Vagina (tissue), 2 donors: ENCODE results near the gene GATA2. TPM values are rescaled to one million over a fixed set of nuclear protein-coding genes. Genes with fewer than 3 reads are reported as not detected.

Experiments used
- DNase-seq, 2 donors: peaks; one replicate each; pipeline ENCODE4 v3.0.0-alpha.2; 2017; ENCODE audit errors: extremely low spot score in 2 of 2
- H3K27ac ChIP-seq: fragments of 200-600 bp; sonication (generic); one replicate; pipeline ENCODE4 v1.5.1; 2019
- H3K27me3 ChIP-seq: fragments of 200-600 bp; sonication (generic); one replicate; pipeline ENCODE4 v1.5.1; 2019
- H3K36me3 ChIP-seq, 2 donors: fragments of 200-600 bp; sonication (generic); one replicate each; pipeline ENCODE4 v1.5.1; 2017 to 2019
- H3K4me1 ChIP-seq: fragments of 200-600 bp; sonication (generic); one replicate; pipeline ENCODE4 v1.5.1; 2019
- H3K4me3 ChIP-seq, 2 donors: fragments of 200-600 bp; sonication (generic); 1 replicate in 1 of 2; 2 replicates in 1 of 2; pipeline ENCODE4 v1.5.1; 2016 to 2019
- H3K9me3 ChIP-seq: fragments of 200-600 bp; sonication (generic); one replicate; pipeline ENCODE4 v1.5.1; 2019
- POLR2A ChIP-seq, 2 donors: fragments of 450-650 bp; IDR thresholded peaks; one replicate each; pipeline ENCODE4 v1.6.1; 2017; ENCODE audit warnings: antibody characterized with exemption in 2 of 2, mild to moderate bottlenecking in 2 of 2, moderate library complexity in 2 of 2
- POLR2AphosphoS5 ChIP-seq, 2 donors: sonication (generic); formaldehyde crosslinking; IDR thresholded peaks; one replicate each; pipeline ENCODE4 v1.9.0; 2017; ENCODE audit warnings: antibody characterized with exemption in 2 of 2, mild to moderate bottlenecking in 2 of 2, low read depth in 1 of 2; ENCODE audit not compliant: insufficient read depth in 1 of 2
- intact Hi-C: fragments of 100-400 bp; cut with DNase I; formaldehyde crosslinking; loops from one replicate; pipeline ENCODE4 v1.15.1; 2023
- total RNA-seq: library from RNA; depleted of rRNA; stranded (reverse); fragments of >200 nt; gene quantifications from one replicate; pipeline ENCODE4 v1.2.3, GENCODE V29; 2016
- TF ChIP-seq, protein P1 (sequence below), 3 experiments: fragments of 450-650 bp in 2 of 3; fragments of 200-600 bp in 1 of 3; sonication (generic) in 1 of 3; IDR thresholded peaks; one replicate each; pipeline ENCODE4 v1.5.1; 2017 to 2019; ENCODE audit warnings: antibody characterized with exemption in 3 of 3, mild to moderate bottlenecking in 2 of 3, moderate library complexity in 2 of 3

Gene GATA2
- total RNA-seq, 1 donor from 2014 or later: 50.6 TPM

- Histone ChIP-seq H3K4me3 (no peak overlapping the region), H3K27me3 (no peaks in the 10 kb centered on the region), H3K9me3 (no peaks in the 10 kb centered on the region), H3K4me1 (no peaks in the 10 kb centered on the region), H3K27ac (no peak overlapping the region), H3K36me3 (no peaks in the 10 kb centered on the region)
- TF ChIP-seq, protein P1, sequence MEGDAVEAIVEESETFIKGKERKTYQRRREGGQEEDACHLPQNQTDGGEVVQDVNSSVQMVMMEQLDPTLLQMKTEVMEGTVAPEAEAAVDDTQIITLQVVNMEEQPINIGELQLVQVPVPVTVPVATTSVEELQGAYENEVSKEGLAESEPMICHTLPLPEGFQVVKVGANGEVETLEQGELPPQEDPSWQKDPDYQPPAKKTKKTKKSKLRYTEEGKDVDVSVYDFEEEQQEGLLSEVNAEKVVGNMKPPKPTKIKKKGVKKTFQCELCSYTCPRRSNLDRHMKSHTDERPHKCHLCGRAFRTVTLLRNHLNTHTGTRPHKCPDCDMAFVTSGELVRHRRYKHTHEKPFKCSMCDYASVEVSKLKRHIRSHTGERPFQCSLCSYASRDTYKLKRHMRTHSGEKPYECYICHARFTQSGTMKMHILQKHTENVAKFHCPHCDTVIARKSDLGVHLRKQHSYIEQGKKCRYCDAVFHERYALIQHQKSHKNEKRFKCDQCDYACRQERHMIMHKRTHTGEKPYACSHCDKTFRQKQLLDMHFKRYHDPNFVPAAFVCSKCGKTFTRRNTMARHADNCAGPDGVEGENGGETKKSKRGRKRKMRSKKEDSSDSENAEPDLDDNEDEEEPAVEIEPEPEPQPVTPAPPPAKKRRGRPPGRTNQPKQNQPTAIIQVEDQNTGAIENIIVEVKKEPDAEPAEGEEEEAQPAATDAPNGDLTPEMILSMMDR (IDR thresholded peaks at IDR 0.05): no peak
- TF ChIP-seq POLR2AphosphoS5 (IDR thresholded peaks at IDR 0.05; ENCODE audit: insufficient read depth in 1 of 2, low read depth in 1 of 2): no peak
- DNase-seq: no peak
- intact Hi-C loops: no loop called here
Measured at GRCh38 chr3:128472449-128473179, 20.4 kb downstream of the GATA2 start.

DNA sequence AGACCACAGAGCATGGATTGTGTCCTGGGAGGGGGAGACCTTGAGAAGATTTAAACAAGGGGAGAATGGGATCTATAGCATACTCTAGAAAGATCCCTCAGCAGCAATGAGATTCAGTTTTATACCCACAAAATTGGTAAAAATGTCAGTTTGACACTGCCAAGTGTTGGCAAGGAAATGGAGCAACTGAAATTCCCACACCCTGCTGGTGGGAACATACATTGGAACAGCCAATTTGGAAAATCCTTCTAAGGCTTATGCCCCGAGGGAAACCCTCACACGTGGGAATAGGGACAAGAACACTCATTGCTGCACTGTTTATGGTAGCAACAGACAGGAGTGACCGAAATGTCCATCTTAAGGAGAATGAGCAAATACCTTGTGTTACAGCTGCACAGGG is 21.3 kb downstream of the GATA2 start:
- no peaks in the 10 kb centered on the region for H3K9me3 ChIP-seq

DNA sequence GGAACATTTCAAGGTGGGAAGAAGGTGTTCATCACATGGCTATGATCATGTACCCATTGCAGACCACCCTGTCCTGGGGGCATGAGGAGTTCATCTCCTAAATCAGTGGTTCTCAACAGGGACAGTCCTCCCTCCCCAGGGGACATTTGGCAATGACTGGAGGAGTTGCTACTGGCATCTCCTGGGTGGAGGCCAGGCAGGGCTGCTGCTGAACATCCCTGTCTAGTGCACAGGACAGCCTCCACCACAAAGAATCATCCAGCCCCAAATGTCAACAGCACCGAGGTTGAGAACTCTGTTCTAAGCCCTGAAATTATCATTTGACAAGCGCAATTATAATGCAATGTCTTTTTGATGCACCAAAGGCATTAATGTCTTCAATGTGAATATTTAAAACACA is 21.9 kb downstream of the GATA2 start:
- Histone ChIP-seq H3K4me1 (no peaks in the 10 kb centered on the region), H3K27me3 (no peaks in the 10 kb centered on the region), H3K36me3 (no peaks in the 10 kb centered on the region), H3K4me3 (no peak overlapping the region), H3K27ac (no peak overlapping the region), H3K9me3 (no peaks in the 10 kb centered on the region)
- TF ChIP-seq, protein P1 (IDR thresholded peaks at IDR 0.05): no peak
- no peak for TF ChIP-seq POLR2AphosphoS5 (IDR thresholded peaks at IDR 0.05; ENCODE audit: insufficient read depth in 1 of 2, low read depth in 1 of 2)
- no peak for TF ChIP-seq POLR2A (IDR thresholded peaks at IDR 0.05)
- no peak for DNase-seq
- intact Hi-C loops: no loop called here

More for the DNA sequence above, 21.3 kb downstream of the GATA2 start:
- no peak overlapping the region for H3K27ac ChIP-seq
- intact Hi-C loops: no loop called here
- H3K27me3 ChIP-seq: no peaks in the 10 kb centered on the region
- no peaks in the 10 kb centered on the region for H3K4me1 ChIP-seq
- TF ChIP-seq, protein P1 (IDR thresholded peaks at IDR 0.05): no peak
- no peak for TF ChIP-seq POLR2A (IDR thresholded peaks at IDR 0.05)
- TF ChIP-seq POLR2AphosphoS5 (IDR thresholded peaks at IDR 0.05; ENCODE audit: insufficient read depth in 1 of 2, low read depth in 1 of 2): no peak
- H3K4me3 ChIP-seq: no peak overlapping the region
- no peak for DNase-seq
- H3K36me3 ChIP-seq: no peaks in the 10 kb centered on the region

GRCh38 chr3:128470134-128470899 is 22.7 kb downstream of the GATA2 start:
- TF ChIP-seq POLR2A (IDR thresholded peaks at IDR 0.05) (no peak), POLR2AphosphoS5 (IDR thresholded peaks at IDR 0.05; ENCODE audit: insufficient read depth in 1 of 2, low read depth in 1 of 2) (no peak)
- TF ChIP-seq, protein P1 (IDR thresholded peaks at IDR 0.05): no peak
- intact Hi-C loops: no loop called here
- H3K4me3 ChIP-seq: no peak overlapping the region
- H3K36me3 ChIP-seq: no peaks in the 10 kb centered on the region
- no peak overlapping the region for H3K27ac ChIP-seq
- no peak for DNase-seq
- no peaks in the 10 kb centered on the region for H3K27me3 ChIP-seq
- H3K4me1 ChIP-seq: no peaks in the 10 kb centered on the region
- no peaks in the 10 kb centered on the region for H3K9me3 ChIP-seq

DNA sequence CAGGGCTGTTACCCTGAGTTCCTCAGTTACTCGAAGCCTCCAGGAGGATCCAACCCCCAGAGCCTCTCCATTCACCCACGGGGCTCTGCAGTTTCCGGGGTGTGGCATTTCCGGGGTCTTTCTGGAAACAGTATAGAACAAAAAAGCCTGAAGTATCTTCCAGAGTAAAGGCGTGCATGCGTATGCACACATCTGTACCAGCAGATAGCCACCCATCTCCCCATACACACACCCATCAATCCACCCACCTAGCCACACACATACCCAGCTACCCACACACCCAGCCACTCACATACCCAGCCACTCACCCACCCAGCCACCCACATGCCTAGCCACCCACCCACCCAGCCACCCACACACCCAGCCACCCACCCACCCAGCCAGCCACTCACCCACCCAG is 23.4 kb downstream of the GATA2 start:
- Histone ChIP-seq H3K36me3 (no peaks in the 10 kb centered on the region), H3K4me1 (no peaks in the 10 kb centered on the region), H3K27me3 (no peaks in the 10 kb centered on the region), H3K4me3 (no peak overlapping the region), H3K9me3 (no peaks in the 10 kb centered on the region), H3K27ac (no peak overlapping the region)
- DNase-seq: no peak
- no peak for TF ChIP-seq POLR2AphosphoS5 (IDR thresholded peaks at IDR 0.05; ENCODE audit: insufficient read depth in 1 of 2, low read depth in 1 of 2)
- TF ChIP-seq POLR2A (IDR thresholded peaks at IDR 0.05): no peak
- TF ChIP-seq, protein P1 (IDR thresholded peaks at IDR 0.05): no peak
- intact Hi-C loops: no loop called here
